ENCODE measurements around the gene FGGY.

- TF ChIP-seq, protein P1, sequence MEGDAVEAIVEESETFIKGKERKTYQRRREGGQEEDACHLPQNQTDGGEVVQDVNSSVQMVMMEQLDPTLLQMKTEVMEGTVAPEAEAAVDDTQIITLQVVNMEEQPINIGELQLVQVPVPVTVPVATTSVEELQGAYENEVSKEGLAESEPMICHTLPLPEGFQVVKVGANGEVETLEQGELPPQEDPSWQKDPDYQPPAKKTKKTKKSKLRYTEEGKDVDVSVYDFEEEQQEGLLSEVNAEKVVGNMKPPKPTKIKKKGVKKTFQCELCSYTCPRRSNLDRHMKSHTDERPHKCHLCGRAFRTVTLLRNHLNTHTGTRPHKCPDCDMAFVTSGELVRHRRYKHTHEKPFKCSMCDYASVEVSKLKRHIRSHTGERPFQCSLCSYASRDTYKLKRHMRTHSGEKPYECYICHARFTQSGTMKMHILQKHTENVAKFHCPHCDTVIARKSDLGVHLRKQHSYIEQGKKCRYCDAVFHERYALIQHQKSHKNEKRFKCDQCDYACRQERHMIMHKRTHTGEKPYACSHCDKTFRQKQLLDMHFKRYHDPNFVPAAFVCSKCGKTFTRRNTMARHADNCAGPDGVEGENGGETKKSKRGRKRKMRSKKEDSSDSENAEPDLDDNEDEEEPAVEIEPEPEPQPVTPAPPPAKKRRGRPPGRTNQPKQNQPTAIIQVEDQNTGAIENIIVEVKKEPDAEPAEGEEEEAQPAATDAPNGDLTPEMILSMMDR (IDR thresholded peaks at IDR 0.05; ENCODE audit: borderline replicate concordance, extremely low read depth, low read length, poor library complexity, severe bottlenecking), result peak; percentile 28
- no peak for TF ChIP-seq EZH2 (IDR thresholded peaks at IDR 0.05; ENCODE audit: borderline replicate concordance, low read depth, low read length, severe bottlenecking)
Measured at GRCh38 chr1:59560807-59561450, 264.0 kb downstream of the FGGY start.

All from DND-41 (cell line).